T-helper 1 cell (primary cell): ENCODE results near the gene DIDO1.
"Not testable (repeated sequence)": the region's sequence is repeated elsewhere in the genome, so short reads cannot be mapped to it uniquely, and the experiment has no call there.

Source experiments
- DNase-seq, 5 donors: peaks; one replicate each; pipeline ENCODE4 v3.0.0-alpha.2; 2012 to 2020

DIDO1 gene

GRCh38 chr20:62925420-62926228 lies 681 bp downstream of the DIDO1 start:
- DNase-seq = peak; percentile 25 to 49 (median 39)

GRCh38 chr20:62925076-62925419 lies 1.3 kb downstream of the DIDO1 start:
- no peak for DNase-seq

DNA sequence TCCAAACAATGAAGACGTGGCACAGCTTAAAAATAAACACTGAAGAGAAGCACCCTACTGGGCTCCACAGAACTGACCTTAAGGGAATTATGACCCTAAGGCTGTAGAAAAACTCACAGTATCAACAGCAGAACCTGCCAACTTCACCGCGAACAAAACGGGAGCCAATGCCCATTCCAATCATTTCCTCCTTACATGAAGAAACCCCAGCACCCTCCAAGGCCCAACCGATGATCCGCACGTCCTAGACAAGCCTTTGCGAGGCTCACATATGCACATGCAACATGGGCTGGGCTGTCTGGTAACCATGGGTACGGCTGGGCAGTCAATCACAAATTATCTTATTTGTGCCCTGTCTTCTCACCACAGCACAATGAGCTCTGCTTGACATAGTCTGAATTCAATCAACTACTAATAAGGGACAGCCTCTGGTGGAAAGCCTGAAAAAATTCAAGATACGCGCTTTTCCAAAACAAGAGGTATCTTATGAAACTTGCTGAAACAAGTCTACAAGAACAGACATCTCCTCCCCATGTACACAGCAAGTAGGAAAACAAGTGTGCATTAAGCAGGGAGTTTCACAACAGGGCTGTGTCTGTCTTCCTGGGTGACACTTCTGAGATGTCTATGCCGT lies 1.7 kb downstream of the DIDO1 start:
- DNase-seq = peak in 2 of 5 donors; percentile 32 to 35

DNA sequence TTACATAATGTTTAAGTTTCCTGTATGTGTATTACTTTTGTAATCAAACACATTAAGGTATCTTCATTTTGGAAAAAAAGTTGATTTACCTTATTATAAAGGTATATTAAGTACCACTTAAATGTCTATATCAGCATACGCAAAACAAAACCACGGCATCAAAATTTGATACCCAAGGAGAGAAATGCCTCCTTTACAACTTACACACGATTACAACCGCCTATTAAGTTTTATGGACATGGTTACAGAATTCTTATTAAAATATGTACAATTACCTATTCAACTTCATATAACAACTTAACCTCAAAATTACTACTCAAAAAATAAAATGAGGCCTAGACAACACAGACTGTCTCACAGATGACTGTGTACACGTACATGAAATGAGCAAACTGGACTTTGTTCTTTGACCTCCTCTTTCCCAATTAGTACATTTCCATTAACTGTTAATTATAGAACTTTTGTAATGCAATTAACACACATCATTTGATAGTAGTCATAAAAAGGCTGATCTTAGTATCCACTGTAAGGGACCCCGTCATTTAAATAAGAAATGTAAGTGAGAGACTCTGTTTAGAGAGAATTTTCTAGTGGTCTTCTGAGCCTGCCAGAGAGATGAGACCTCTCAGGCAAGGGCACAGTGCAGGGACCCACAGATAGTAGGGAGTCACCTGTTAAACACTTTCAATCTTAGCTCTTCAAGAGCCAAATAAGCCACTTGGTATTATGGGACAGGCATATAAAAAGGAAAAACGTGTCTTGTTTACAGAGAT lies 2.5 kb downstream of the DIDO1 start:
- no peak for DNase-seq

- not testable (repeated sequence) for DNase-seq
Observed at GRCh38 chr20:62923059-62923668, 3.1 kb downstream of the DIDO1 start.

- DNase-seq = peak in 3 of 5 donors; percentile 21 to 80 (median 34)
Observed at GRCh38 chr20:62922451-62922921, 3.8 kb downstream of the DIDO1 start.

GRCh38 chr20:62921119-62921687 lies 5.1 kb downstream of the DIDO1 start:
- peak; percentile 29 to 63 (median 59) for DNase-seq

DNA sequence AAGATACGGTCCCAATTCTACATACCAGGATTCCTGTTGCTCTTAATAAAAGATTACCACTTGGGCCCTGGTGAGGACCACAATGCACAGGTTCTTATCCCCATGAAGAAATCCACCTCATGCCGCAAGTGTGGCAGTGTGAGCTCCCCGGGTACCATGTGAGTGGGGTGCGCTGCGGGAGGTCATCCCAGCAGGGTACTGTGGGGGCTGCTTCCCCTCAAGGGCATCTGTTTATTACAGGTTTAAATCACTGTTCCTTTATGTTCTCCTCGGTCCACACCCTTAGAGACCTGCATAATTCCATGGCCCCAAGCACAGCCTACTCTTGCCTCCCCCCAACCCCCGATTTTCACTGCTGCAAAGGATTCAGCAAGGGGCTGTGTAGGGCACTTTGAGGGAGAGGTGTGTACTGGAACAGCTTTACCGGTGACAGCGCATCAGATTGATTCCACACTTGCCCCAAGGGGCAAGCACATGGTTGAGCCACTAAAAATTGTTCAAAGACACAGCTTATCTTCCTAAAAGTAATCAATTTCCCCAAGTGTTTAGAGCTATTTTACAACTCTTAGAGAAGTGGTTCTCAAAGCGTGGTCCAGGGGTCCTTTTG lies 6.2 kb downstream of the DIDO1 start:
- DNase-seq = no peak

DNA sequence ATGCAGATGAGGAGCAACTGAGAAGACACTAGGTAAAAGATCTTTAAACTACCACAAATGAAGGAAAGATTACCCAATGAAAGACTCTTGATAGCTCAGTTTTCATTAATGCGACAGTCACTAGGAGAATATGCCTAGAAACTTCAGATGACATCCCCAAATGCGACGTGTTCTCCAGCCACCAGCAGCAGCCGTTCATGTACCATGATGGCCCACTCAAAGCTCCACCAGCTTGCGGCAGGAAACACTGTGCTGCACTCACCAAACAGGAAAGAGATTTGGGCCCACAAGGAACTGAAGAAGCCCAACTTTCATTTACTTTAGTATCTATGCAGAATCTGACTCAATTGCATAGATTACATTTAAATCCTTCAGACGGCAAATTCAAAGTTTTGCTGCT lies 7.5 kb downstream of the DIDO1 start:
- peak in 2 of 5 donors; percentile 34 to 80 for DNase-seq

- DNase-seq = peak in 1 of 5 donors; percentile 77
Observed at GRCh38 chr20:62918147-62918546, 8.2 kb downstream of the DIDO1 start.

- DNase-seq = no peak
Observed at GRCh38 chr20:62917720-62918119, 8.6 kb downstream of the DIDO1 start.

DNA sequence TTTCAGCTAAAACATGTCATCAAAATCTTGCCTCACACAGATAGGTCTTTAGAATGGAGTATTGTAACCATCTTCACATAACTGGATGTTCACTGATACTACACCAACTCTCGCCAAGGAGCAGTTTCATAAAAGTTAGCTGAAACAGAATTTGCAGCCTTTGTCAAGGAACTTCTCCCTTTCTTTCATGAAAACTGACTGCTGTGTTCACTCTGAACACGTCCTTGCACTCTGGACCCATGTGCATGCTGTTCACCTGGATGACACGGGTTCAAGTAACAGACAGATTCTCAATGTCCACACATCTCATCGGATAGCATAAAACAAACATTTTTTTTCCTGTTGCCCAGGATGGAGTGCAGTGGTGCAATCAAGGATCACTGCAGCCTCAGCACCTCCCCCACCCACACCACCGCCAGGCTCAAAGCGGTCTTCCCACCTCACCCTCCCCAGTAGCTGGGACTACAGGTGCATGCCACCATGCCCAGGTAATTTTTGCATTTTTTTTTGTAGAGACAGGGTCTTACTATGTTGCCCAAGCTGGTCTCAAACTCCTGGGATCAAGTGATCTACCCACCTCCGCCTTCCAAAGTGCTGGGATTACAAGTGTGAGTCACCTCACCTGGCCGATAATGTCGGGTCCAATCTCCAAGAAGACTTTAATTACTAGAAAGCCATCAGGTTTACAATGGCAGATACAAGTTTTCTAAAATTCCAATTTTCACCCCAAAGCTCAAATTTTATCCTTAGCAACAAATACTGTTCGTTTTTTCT lies 9.4 kb downstream of the DIDO1 start:
- DNase-seq = no peak

DNA sequence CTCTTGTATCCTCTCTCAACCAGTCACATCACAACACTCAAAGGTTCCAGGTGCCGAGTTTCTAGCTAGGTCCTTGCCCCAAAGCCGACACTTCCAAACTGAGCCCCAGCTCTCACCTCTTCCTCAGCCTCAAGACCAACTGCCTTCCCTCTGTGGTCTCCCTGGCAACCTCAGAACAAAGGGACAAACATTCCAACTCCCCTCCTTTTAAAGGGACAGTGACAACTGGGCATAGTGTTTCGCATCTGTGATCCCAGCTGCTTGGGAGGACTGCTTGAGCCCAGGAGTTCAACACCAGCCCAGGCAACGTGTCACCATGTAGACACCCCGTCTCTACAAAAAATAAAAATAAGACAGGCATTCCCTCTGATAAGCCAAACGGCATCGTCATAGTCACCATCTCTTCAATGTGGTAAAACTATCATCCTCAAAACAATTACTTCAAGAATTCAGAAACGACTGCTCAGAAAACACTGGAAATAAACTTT lies 11.3 kb downstream of the DIDO1 start:
- DNase-seq = no peak

- no peak for DNase-seq
Observed at GRCh38 chr20:62914436-62914835, 11.9 kb downstream of the DIDO1 start.

GRCh38 chr20:62913043-62913630 lies 13.2 kb downstream of the DIDO1 start:
- DNase-seq = no peak

GRCh38 chr20:62911701-62912280 lies 14.5 kb downstream of the DIDO1 start:
- DNase-seq = no peak

GRCh38 chr20:62910777-62911497 lies 15.4 kb downstream of the DIDO1 start:
- DNase-seq = no peak

DNA sequence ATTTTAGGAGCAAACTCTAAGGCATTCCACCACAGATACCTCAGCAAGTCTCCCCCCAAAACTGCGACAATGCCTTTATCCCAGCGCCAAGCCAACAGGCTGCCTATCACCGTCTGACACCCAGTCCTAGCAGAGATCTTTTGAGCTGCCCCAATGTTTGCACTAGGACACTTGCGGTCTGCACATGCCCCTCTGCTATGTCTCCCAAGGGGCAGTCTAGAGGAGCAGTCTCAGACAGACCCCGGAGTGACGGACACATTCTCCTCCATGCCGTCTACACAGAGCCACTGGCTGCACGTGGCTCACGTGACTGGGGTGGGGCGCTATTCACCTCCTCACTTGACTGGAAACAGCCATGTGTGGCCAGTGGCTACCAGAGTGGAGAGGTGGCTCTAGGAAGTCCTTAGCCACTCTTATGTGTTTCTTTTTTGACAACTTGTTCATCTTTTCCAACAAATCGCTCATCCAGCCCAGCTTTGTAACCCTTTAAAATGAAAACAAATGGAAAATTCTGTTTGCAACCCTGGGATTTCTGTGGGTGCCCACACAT lies 16.0 kb downstream of the DIDO1 start:
- no peak for DNase-seq
